ENCODE results near the gene IGF2R.

The IGF2R gene

DNA sequence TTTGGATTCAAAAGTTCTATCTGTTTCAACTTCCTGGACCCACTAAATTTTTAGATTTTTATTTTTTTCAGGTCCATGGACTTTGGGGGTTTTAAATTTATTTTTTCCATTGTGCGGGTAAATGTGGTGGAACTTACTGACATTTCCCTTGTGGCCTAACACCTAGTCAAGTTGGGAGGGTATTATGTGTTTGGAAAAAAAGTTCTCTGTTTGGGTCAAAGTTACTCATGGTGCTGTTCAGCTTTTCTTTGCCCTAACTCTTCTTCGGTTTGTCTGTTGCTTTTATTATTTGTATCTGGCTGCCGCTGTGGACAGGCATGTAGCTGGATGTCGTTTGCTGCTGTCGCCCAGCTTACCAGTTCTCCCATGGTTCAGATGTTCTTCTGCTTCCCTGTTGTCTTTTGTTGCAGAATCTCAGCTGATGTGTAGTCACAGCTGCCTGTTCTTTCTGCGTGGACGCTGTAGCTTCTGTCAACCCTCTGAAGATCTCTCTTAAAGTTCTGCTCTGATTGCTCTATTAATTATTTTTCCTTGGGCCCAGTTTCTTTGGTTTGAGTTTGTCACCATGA lies 7.9 kb downstream of the IGF2R start:
- DNase-seq = peak; percentile 64

DNA sequence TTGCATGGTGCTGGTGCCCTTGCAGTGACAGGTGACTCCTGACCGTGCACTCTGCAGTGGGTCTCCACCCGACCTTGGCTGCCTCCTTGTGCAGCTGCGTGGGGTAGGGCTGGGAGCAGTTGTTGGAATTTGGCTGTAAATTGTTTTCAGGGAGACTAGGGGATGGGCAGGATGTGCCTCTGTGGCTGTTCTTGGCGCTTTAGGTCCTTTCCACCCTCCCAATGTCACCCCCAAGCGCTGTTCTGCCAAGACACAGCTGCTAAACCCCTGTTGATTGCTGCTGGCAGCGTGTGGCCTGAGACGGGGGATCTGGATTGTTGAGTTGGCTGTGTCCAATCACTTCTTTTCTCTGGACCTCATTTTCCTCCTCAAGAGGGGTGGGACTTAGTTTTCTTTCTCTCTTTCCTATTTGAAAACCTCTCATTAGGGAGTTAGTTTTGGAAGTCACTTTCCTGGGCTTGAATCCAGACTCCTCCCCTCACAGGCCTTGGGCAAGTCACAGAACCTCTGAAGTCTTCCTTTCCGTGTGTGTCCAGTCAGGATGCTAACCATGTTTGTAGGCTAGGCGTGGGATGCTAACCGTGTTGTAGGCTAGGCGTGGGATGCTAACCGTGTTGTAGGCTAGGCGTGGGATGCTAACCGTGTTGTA lies 8.5 kb downstream of the IGF2R start:
- no peak for DNase-seq

DNA sequence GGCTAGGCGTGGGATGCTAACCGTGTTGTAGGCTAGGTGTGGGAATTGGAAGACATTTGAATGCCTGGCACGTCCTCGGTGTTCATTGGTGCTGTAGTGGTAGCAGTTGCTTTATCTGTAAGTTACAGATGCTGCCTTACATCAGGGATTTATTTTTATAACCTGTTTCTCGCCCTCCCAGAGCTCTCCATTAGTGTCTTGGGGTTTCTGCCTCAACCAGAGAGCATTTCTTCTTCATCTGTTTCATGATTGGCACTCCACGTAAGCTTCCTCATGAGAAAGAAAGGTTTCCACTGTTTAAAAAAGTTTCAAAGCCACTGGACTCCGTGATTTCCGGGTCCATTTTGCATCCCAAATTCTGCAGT lies 9.0 kb downstream of the IGF2R start:
- no peak for DNase-seq

DNA sequence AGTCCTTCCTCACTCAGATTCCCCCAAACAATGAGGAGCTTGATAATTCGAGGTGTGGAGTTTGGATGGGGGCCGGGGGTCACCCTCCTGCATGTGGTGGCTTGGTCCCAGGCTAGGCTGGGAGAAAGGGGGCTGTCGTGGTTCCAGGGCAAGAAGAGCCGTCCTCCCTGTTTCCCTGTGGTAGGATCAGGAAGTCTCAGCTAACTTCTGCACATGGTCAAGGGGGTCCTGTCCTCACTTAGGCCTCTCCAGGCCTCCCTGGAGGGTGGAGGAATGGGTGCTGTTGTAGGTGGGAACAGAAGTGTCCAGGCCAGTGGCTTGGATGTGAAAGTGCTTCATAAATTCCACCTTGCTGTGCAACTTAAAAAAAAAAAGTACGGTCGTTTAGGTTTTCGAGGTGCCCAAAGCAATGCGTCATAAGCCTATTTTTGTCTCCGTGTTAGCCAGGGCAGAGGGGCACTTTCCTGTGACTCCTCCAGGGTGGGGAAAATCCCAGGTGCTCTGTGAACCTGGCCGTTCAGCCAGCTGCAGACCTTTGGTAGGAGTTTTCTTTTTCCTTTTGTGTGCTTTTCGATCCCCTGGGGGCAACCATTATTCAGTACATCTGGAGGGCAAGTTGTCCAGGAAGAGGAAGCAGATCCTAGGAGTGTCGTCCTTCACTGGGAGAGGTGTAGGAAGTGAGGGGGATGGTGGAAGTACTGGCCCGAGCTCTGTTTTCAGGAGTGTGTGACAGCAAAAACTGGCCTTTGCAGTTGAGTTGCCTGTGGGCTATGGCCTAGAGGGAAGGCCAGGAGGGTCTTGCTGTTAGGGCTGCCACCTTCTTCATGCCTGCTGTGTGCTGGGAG lies 9.6 kb downstream of the IGF2R start:
- DNase-seq = peak; percentile 72

DNA sequence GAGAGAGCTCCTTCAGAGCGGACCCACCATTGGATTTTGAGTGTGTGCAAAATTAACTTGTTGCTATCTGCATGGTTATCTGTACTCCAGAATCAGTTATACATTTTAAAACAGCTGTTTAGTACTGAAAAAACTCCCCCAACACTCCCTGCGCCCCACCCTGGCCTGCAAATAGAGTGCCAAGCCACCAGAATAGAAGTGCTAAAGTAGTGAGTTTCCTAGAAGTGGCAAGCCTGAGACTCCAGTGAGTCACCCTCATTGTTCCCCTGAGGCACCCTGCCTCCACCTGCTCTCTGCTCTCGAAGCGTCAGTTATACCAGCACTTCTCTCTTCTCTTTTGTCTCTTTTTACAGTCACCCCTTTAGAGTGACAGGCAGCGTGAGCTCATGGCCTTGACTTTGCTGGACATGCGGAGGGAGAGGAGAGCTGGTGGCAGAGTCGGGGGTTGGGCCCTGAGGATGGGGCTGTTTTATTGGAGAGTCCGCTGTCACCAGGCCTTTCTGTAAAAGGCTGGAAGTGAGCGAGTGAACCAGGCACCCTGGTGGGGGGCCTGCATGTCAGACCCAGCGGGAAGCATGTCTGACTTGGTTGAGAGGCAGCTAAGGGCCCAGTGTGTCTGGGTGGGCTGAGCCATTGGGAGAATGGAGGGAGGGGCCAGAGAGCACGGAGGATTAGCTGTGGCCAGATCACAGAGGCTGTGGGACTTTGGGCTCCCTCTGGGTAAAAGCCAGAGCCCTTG lies 10.4 kb downstream of the IGF2R start:
- DNase-seq = peak; percentile 89

DNA sequence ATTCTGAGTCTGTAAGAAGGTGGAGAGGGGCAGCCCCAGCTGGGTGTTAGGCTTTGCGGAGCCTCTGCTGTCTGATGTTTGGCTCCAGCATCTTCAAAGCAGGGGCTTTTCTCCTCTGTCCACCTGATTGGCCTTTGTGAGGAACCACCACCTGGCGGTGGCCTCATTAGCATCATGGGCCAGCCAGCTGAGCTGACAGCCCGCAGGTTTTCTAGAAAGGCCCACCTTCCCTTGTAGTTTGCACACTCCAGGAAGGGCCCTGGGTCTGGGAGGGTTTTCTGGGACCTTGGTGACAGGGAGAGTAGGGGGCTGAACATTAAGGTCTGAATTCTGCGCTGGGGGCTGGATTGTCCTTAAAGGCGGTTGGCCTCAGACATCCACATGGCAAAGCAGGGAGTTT lies 11.6 kb downstream of the IGF2R start:
- no peak for DNase-seq

DNA sequence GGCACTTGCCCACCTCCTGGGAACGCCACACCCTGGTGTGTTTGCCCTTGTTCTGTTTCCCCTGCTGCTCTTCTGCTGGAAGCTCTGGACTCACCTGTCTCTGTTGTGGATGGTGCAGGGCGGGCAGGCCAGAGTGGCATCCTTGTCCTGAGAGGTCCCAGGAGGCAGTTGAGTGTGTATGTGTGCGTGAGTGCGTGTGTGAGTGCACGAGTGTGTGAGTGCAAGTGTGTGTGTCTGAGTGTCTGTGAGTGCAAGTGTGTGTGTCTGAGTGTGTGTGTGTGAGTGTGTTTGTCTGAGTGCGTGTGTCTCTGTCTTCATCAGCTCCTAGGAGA lies 12.2 kb downstream of the IGF2R start:
- no peak for DNase-seq

DNA sequence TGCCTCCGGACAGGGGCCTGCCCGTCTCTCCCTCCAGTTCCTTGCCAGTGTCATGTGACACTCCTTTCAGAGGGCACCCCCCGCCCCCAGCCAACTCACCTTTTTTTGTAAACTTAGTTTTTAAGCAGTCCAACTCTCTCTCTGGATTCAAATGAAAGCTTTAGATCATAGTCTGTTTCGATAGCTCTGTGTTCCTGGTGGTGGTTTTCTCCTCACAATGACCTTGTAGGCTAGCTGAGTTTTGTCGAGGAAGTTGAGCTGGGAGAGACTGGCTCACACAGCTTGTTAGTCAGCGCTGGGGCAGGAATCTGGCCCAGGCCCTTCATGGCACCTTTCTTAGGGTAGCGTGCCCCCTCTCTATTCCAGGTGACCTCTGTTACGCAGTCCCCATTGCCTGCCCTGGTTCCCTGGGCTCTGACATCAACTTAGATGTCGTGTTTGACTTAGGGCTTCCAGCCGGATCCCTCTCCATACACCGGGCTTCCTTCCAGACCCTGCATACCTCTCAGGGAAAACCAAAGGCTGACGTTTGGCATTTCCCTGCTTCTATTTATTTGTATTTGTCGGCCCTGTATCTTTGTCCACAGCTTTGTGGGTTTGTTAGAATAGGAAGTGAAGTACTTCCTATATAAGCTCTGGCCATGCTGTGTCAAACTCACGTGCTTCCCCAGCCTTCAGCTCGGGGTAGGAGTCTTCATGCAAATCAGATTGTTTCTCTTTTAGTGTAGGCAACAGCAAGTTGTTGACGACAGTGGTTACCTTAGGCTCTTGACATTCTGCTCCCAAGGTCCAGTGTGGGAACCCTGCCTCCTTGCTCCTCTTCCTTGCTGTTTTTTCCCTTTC lies 12.7 kb downstream of the IGF2R start:
- peak; percentile 81 for DNase-seq

DNA sequence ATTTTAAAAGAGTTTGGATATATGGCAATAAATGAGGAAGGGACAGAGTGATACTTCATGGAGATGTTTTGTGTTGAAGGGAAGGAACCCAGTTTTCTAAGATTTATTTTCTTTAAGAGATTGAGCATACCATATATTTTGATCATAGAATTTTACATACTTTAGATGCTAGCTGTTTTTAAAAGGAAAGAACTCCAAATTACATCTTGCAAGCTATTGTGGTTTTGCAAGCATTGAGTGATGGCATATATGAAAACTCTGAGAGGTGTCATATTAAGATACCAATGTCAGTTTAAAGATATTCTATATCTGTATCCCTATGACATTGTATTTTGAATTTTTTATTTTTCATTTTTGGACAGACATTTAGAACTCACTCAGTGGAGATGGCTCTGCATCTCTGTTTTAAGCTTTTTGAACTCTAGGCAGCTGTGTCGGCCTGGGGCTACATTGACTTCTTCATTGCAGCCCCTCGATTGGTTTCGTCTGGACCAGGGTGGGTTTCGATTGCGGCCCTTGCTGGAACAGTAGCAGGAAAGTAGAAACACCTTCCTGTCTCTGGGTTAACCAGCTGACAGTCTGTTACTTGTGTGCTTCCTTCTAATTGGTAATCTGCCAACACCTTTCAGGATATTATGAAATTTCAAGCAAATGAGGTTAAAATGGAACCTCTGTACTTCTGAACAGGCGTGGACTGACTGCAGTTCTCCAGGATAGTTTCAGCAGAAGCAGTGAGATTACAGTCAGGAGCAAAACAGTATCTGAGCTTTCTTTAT lies 14.0 kb downstream of the IGF2R start:
- peak; percentile 64 for DNase-seq

DNA sequence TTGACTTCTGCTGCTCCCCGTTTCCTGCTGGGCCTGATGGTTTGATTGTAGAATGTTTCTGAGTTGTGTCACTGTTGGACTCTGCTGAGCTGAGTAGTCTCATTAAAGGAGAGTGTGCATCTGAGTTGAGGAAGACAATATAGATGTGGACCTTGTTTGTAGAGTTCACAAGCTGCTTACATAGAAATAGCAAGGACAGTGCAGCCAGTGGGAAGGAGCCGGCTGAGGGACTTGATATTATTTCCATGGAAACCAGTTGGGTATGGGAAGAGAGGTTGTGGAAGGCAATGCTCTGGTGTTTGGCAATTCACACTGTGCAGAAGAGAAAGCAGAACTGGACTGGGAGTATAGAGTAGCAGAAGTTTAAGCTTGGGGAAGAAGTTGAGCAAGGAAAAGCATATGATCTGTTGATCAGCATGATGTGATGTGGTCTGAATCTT lies 14.8 kb downstream of the IGF2R start:
- no peak for DNase-seq

DNA sequence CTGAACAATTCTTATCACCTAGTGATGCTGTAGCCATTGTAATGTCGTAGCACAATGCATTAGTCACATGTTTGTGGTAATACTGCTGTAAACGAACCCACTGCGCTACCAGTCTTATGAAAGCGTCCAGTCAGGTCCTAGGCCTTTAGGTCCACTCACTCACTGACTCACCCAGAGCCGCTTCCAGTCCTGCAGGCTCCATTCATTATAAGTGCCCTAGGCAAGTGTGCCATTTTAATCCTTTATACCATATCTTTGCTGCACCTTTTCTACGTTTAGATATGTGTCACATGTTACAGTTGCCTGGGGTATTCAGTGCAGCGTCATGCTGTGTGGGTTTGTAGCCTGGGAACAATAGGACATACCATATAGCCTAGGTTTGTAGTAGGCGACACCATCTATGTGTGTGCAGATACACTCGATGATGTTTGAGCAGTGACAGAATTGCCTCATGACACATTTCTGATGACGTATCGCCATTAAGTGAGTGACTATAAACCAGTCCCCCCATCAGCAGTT lies 15.4 kb downstream of the IGF2R start:
- DNase-seq = no peak

DNA sequence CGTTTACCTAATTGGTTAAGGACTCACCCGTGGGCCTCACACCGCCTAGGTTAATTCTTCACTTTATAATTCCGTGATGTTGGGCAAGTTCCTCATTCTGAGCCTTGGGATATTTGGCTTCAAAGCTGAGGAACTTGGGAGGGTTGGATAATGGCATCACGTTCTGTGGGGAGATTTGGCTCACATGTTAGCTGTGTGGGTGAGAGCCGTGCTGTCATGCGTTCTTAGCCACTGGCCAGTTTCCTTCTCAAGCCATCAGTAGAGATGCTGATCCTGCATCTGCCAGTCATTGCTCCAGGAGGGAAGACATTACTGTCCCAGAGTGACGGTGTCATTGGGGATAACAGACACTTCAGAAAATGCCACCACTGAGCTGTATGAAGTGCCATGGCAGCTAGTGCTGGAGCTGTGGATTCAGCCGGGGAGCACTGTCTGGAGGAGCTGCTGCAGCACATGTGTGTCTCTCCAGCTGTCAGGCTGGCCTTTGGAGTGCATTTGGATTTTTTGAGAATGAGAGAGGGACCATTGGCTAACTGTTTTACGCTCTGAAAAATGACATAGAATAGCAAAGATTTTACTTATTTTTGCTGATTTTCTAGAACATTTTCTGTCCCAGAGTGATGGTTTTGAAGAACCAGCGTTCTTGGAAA lies 16.5 kb downstream of the IGF2R start:
- no peak for DNase-seq

DNA sequence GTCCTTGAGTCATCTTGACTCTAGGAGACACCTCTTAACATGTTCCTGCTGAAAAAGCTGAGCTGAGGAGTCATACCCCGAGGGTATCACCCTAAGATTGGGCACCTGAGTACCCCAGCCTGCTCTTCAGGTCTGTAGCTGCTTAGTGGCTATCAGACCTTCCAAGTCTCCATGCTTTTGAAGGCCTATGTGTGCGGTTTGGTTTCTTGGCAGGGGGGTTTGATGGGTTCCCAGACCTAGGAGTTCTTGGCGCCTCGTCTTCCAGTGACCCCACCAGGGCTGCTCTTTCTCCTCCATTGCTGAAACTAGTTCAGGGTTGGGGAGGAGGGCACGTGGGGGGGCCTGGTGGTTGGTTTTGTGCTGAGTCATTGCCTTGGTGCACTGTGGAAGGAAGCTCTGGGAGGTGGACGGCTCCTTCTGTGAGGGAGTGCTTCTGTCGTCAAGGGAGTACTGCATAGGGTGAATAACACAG lies 20.1 kb downstream of the IGF2R start:
- peak; percentile 64 for DNase-seq

DNA sequence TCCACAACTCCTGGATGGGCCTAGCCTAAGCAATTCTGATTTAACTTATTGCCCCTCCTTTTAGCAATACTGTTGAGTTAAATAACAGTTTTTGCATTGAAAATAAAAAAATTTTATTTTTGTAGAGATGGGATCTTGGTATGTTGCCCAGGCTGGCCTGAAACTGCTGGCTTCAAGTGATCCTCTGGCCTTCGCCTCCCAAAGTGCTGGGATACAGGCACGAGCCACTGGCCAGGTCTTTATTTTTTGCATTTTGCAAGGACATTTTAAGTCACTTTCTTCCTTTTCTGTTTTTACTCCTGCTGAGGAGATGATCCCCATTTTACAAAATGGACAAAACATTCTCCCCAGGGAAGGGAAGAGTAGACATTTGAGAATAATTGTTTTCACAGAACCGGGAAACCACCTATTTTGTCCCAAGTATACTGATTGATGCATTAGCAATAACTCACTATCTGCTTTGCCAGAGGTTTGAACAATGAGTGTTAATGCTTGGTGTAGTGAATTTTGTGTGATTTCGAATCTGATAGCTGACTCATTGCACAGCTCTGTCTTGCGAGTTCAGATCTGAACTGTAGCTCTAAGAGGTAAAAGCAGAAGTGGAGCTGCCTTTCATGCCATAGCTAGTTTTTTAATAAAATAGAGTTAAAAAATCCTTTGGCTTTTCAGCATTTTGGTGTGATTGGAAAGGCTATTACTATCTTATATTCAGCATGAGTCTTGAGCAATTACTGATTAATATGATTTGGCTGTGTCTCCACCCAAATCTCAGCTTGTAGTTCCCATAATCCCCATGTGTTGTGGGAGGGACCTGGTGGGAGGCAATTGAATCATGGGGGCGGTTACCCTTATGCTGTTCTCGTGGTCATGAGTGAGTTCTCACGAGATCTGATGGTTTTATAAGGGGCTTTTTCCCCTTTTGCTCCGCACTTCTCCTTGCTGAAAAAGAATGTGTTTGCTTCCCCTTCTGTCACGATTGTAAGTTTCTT lies 20.9 kb downstream of the IGF2R start:
- DNase-seq = peak; percentile 69

DNA sequence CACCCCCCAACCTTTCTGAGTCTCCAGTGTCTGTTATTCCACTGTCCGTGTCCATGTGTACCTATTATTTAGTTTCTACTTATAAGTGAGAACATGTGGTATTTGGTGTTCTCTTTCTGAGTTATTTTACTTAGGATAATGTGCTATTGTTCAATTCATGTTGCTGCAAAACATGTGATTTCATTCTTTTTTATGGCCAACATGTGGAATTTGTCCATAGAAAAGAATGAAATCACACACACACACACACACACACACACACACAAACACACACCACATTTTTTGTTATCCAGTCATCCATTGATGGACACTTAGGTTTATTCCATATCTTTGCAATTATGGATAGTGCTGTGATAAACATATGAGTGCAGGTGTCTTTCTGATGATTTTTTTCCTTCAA lies 23.5 kb downstream of the IGF2R start:
- DNase-seq = no peak

DNA sequence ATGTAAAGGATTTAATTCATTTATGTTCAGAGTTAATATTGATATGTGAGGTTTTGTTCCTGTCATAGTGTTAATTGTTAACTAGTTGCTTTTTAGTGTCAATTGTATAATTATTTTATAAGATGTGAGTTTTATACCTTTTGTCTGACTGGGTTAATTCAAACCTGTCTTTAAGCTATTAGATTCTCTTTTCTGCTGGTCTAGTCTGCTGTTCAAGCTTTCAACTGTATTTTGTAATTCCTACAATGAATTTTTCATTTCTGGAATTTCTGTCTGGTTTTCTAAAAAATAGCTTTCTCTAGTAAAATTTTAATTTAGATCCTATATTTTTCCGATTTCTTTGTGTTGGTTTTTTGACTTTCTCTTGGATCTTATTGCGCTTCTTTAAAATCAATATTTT lies 26.5 kb downstream of the IGF2R start:
- no peak for DNase-seq

DNA sequence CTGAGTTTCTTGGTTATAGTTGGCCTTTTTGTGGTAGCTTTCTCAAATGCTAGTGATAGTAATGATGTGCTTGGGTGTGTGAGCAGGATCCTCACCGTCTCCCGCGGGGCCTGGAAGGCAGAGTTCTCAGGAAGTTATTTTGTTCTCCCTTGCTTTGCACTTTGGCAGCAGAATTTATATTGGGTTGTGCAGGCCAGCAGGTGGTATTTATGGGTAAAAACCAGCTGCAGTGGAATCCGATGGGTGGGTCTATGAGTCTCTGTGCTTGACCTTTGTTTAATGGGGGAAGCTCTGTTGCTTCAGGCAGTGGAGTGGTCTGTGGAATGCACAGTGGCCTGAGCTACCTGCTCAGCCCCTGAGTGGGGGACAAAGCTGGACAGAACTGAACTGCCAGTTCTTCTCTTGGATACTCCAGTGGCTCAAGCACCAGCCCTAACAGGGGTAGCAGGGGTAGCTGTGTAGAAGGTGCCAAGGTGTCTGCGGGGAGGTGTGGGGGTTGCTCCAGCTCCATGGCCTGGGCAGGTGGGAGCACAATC lies 27.3 kb downstream of the IGF2R start:
- DNase-seq = no peak

DNA sequence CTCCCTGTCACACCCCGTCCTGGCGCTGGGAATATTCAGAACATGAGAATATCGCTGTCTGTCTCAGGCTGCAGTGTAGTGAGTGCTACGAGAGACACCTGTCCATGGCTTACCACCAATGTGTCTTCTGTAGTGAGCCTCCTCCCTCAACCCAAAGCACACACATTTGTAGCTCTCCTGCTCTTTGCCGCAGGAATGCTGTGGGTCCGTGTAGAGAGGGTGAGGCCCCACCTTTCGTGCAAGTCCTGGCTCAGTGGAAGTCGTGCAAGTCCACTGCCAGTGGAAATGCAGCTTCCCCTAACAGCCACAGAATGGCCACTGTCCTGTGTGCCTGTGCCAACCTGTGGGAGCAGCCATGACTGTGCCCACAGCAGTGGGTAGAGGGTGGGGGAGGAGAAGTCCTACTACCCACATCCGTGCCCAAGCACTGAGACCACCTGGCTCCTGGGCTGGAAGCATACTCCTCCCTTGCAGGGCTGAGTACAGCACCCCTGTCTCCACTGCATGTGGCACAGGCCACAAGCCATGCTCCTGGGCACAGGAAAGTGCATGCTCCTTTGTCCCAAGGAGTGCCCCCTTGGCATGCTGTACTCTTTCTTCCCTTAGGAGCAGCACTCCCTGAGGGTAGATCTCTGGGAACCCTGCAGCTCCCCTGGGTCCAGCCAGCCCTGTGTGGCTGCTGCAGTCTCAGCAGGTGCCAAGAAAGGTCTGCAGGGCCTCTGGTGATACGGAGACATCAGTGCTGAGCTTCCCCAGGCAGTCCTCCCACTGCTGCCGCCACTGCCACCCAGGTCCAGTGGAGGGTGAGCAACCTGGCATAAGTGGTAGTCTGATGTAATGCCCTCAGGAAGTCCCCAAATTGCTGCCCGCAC lies 28.0 kb downstream of the IGF2R start:
- no peak for DNase-seq
